Measurements from ENCODE around the gene ZNF536. TPM values are rescaled to one million over a fixed set of nuclear protein-coding genes. Genes with fewer than 3 reads are reported as not detected.

The ZNF536 gene
- total RNA-seq, 1 experiment from 2014 or later = 0.35 TPM

DNA sequence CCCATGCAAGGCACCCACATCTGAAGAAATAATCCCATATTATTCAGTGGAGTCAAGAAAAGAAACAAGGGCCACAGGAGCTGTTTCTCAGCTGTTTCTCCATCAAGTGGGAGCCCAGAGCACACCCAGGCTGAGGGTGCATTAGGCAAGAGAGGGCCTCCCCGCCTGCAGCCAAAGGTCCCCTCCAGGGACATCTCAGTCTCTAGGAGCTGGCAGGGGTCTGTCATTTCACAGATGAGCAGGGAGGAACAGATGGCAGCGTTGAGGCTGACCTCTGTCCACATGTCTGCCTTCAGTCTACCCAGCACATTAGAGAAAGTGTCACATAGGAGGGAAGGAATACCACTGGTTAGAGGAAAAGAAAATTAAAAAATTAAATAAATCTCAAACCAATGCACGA, 157.7 kb downstream of the ZNF536 start:
- no peak for TF ChIP-seq ZNF263 (CRISPR knock-in tag; IDR thresholded peaks at IDR 0.05; ENCODE audit: low read depth)
- no peak for TF ChIP-seq CBFB (CRISPR knock-in tag; IDR thresholded peaks at IDR 0.05; ENCODE audit: low read depth)
- no peak for TF ChIP-seq ETV6 (CRISPR knock-in tag; IDR thresholded peaks at IDR 0.05)
- TF ChIP-seq CREB1 (CRISPR knock-in tag; IDR thresholded peaks at IDR 0.05) = no peak
- TF ChIP-seq ZNF423 (CRISPR knock-in tag; IDR thresholded peaks at IDR 0.05) = no peak
- TF ChIP-seq HMGXB4 (CRISPR knock-in tag; IDR thresholded peaks at IDR 0.05) = no peak
- TF ChIP-seq, protein P1, sequence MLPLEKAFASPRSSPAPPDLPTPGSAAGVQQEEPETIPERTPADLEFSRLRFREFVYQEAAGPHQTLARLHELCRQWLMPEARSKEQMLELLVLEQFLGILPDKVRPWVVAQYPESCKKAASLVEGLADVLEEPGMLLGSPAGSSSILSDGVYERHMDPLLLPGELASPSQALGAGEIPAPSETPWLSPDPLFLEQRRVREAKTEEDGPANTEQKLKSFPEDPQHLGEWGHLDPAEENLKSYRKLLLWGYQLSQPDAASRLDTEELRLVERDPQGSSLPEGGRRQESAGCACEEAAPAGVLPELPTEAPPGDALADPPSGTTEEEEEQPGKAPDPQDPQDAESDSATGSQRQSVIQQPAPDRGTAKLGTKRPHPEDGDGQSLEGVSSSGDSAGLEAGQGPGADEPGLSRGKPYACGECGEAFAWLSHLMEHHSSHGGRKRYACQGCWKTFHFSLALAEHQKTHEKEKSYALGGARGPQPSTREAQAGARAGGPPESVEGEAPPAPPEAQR (CRISPR knock-in tag; IDR thresholded peaks at IDR 0.05) = no peak
- no peak for TF ChIP-seq ZNF281 (CRISPR knock-in tag; IDR thresholded peaks at IDR 0.05)
- TF ChIP-seq NFATC4 (CRISPR knock-in tag; IDR thresholded peaks at IDR 0.05) = no peak
- TF ChIP-seq FOXP1 (CRISPR knock-in tag; IDR thresholded peaks at IDR 0.05; ENCODE audit: borderline replicate concordance) = no peak
- TF ChIP-seq E2F1 (CRISPR knock-in tag; IDR thresholded peaks at IDR 0.05) = no peak
- TF ChIP-seq KAT7 (CRISPR knock-in tag; IDR thresholded peaks at IDR 0.05; ENCODE audit: borderline replicate concordance) = no peak
- ATAC-seq = no peak
- ChIA-PET POLR2A (no interaction called here), CTCF (no interaction called here)
- peaks cover 3% of the 10 kb centered on the region; the same call in 1 of the 2 replicates for H3K9me3 Mint-ChIP-seq
- H3K27ac Mint-ChIP-seq = no peak overlapping the region
- H3K4me3 Mint-ChIP-seq = no peak overlapping the region
- no peaks in the 10 kb centered on the region for H3K27me3 Mint-ChIP-seq (ENCODE audit: low read depth)
- no peaks in the 10 kb centered on the region for H3K36me3 Mint-ChIP-seq
- DNase-seq (ENCODE audit: low spot score) = no peak
- peaks cover 9% of the 10 kb centered on the region for H3K4me1 Mint-ChIP-seq

DNA sequence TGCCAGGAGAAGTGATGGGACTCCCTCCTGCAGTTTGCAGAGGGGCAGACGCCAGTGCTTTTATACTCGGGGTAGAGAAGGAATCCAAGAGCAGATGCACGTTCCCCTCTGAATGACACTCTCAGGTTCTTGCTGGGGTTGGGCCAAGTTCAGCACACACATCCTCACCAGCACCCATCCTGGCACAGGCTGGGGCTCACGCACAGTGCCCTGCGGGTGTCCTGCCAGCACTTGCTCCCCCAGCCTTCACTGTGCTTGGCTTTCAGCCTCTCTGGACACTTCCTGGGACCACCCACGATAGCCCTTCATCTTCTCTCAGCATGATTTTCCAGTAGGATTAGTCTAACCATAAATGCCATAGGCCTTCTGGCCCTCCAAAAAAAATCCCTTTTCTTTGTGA, 158.6 kb downstream of the ZNF536 start:
- H3K4me3 Mint-ChIP-seq = no peak overlapping the region
- H3K36me3 Mint-ChIP-seq = no peaks in the 10 kb centered on the region
- ATAC-seq = no peak
- TF ChIP-seq PRDM15 (CRISPR knock-in tag; IDR thresholded peaks at IDR 0.05) (no peak), AR (CRISPR knock-in tag; IDR thresholded peaks at IDR 0.05) (no peak), MXD4 (CRISPR knock-in tag; IDR thresholded peaks at IDR 0.05; ENCODE audit: borderline replicate concordance) (no peak), USF2 (CRISPR knock-in tag; IDR thresholded peaks at IDR 0.05) (no peak), ZNF396 (CRISPR knock-in tag; IDR thresholded peaks at IDR 0.05; ENCODE audit: borderline replicate concordance) (no peak), ZNF138 (CRISPR knock-in tag; conservative IDR thresholded peaks at IDR 0.05) (no peak), ZNF317 (CRISPR knock-in tag; IDR thresholded peaks at IDR 0.05; ENCODE audit: borderline replicate concordance, low read depth) (no peak)
- TF ChIP-seq, protein P2, sequence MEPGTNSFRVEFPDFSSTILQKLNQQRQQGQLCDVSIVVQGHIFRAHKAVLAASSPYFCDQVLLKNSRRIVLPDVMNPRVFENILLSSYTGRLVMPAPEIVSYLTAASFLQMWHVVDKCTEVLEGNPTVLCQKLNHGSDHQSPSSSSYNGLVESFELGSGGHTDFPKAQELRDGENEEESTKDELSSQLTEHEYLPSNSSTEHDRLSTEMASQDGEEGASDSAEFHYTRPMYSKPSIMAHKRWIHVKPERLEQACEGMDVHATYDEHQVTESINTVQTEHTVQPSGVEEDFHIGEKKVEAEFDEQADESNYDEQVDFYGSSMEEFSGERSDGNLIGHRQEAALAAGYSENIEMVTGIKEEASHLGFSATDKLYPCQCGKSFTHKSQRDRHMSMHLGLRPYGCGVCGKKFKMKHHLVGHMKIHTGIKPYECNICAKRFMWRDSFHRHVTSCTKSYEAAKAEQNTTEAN (CRISPR knock-in tag; IDR thresholded peaks at IDR 0.05) = no peak

More for the DNA sequence above, 158.6 kb downstream of the ZNF536 start:
- POLR2A ChIA-PET = no interaction called here
- Mint-ChIP-seq H3K27ac (no peak overlapping the region), H3K4me1 (peaks cover 4% of the 10 kb centered on the region; the same call in 1 of the 2 replicates), H3K27me3 (ENCODE audit: low read depth) (no peaks in the 10 kb centered on the region), H3K9me3 (peaks cover 3% of the 10 kb centered on the region; the same call in 1 of the 2 replicates)
- CTCF ChIA-PET = no interaction called here
- no peak for DNase-seq (ENCODE audit: low spot score)
